ENCODE data around the gene SLC38A3.
"Not testable (repeated sequence)": the region's sequence is repeated elsewhere in the genome, so short reads cannot be mapped to it uniquely, and the experiment has no call there.

Gene SLC38A3

DNA sequence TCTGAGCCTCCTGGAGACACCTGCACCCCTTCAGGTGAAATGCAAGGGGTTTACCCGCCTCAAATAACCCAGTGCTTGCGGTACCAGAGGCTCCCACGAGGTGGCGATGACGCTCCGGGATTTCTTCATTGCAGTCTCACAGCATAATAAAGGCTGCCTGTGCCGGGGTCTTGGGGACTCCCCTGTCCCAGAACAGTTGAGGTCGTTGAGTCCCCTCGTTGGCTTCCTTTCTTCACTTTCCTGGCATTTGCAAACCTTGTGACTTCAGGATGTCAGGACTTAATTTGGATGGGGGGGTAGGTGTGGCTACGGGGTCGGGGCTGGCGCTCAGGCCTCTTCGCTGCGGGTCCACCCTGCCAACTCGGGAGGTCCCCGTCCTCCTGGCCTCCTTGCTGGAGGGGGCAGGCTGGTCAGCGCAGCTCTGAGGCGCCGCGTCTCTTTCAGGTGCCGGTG, 12.4 kb upstream of the SLC38A3 start:
- DNase-seq = peak; percentile 98

DNA sequence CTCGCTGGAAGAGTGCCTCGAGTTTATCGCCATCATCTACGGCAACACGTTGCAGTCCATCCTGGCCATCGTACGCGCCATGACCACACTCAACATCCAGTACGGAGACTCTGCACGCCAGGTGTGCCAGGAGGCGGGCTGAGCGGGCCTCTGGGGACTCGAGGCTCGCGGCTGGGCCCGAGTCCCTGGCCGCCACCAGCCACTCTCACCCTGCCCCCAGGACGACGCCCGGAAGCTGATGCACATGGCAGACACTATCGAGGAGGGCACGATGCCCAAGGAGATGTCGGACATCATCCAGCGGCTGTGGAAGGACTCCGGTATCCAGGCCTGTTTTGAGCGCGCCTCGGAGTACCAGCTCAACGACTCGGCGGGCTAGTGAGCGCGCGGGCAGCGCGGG, 11.8 kb upstream of the SLC38A3 start:
- DNase-seq = no peak

DNA sequence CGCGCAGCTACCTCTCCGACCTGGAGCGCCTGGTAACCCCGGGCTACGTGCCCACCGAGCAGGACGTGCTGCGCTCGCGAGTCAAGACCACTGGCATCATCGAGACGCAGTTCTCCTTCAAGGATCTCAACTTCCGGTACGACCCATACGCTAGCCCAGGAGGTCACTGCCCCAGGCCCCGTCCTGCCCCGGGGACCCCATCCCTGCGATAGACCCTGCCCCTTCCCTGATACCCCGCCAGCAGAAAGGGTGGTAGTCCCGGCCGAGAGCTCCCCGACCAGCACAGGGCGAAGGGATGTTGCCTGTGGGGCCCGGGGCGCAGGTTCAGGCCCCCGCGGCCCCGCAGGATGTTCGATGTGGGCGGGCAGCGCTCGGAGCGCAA, 11.3 kb upstream of the SLC38A3 start:
- DNase-seq = peak; percentile 62

DNA sequence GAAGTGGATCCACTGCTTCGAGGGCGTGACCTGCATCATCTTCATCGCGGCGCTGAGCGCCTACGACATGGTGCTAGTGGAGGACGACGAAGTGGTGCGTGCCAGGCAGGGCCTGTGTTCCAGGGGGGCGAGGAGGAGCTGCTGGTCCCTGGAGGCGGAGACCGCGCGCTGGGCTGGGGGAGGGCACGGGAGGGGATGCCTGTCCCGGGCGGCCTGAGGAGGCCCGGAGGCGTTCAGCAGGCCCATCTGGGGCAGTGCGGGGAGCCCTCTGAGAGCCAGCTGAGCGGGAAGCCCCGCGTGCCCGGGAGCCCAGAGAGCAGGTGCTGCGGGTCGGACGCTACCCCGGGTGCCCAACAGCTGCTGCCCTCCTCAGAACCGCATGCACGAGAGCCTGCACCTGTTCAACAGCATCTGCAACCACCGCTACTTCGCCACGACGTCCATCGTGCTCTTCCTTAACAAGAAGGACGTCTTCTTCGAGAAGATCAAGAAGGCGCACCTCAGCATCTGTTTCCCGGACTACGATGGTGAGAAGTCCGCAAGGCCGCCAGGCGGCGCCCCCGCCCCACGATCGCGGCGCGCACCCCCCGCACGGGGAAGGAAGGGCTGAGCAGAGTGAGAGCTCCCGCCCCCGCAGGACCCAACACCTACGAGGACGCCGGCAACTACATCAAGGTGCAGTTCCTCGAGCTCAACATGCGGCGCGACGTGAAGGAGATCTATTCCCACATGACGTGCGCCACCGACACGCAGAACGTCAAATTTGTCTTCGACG, 10.8 kb upstream of the SLC38A3 start:
- DNase-seq = peak; percentile 92

DNA sequence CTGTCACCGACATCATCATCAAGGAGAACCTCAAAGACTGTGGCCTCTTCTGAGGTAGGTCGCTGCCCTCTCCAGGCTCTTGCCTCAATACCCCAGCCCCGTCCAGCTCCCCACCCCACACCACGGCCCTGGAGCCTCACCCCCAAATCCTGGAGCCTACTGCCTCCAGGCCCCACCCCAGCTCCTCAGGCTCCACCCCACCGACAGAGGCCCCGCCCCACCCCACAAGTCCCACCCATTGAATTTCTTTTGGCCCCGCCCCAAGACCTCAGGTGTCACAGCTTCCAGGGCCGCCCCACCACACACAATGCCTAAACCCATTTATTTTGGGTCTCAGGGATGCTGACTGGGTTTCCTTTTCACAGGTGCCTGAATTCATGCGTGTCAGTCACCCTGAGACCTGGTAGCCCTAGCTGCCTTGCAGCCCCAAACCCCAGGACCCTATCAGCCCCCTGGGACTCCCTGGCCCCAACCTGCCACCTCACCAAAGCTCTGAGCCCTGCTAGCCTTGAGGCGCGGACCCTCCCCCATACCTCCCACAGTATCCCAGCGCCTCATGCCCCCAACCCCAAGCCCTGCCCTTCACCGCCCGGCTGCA, 10.1 kb upstream of the SLC38A3 start:
- DNase-seq = no peak

DNA sequence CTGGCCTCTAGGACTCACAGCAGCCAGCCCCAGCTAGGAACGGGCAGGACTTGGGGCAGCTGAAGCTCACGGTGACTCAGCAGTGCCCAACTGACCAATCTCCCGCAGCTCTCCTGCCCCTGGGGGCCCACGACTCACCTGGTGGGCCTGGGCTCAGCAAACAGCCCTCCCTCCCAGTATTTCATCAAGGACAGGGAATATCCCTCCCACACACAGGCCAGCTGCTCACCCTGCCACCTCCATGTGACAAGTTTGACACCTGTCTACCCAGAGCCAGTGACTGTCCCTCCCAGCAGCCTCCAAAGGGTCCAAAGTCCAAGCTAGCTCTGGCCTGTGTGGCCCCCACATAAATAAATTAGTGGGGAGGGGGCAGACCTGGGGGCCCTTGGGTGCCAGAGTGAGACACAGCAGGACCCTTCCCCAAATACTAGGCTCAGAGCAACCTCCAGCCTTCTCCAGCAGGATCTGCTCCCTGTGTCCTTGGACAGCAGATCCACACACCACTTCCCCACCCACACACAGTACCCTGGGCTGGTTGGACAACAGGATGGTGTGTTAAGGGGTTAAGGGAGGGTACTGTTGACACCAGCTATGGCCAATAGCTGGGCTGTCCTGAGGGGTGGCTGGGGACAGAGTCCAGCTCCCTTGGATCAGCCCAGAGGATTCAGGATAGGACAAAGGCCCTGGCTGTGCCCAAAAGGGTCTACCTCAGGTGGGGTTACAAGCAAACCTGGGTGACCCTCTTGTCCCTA, 9.4 kb upstream of the SLC38A3 start:
- DNase-seq = no peak

DNA sequence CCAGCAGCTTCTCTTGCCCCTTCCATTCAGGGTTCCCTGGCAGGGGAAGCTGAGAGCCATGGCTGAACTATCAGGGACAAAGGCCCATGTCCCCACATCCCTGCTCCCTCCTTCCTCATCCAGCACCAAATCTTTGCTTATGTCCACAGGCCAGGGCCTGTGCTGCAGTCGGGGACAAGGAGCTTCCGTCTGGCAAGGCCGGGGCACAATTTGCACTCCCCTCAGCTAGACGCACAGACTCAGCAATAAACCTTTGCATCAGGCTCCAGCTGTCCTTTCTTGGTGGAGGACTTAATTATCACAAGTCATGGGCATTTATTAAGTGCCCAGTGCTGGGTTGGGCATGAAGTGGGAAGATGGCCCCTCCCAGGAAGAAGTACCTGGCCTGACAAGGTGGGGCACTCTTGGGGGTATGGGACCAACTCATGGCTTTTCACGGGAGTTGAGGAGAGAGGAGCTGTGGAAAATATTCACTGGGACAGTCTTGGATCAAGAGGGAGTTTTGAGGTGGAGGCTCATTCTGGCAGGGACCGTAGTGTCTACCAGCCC, 8.7 kb upstream of the SLC38A3 start:
- no peak for DNase-seq

DNA sequence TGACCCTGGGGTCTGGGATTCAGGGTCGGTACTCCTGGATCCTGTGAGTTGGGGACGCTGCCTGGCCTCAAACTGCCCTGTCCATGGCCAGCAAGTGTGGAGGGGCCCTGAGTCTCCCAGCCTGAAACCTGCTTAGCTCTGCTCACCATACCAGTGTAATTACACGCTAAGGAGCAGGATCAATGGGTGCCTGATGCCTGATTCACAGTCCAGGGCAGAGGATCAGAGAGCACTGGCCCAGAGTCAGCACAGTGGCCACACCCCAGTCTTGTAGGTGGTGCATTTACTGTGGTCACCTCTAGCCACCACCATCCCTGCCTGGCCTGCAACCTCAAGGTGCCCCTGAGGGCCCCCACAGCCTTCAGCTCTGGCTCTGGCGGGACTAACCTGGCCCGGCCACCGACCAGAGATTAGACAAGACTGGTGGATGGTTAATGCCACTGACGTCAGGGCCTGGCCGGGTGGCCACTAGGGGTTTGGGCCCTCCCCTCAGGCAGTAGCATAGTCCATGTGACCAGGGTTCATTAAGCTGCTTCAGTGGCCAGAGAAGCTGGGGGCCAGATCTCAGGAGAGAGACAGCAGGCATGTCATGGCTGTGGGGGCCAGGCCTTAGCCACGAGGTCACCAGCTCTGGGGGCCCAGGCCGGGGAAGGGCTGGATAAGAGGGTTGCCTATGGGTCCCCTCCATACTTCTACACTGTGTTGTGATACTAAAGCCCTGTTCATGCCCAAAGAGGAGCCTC, 3.3 kb upstream of the SLC38A3 start:
- no peak for DNase-seq

DNA sequence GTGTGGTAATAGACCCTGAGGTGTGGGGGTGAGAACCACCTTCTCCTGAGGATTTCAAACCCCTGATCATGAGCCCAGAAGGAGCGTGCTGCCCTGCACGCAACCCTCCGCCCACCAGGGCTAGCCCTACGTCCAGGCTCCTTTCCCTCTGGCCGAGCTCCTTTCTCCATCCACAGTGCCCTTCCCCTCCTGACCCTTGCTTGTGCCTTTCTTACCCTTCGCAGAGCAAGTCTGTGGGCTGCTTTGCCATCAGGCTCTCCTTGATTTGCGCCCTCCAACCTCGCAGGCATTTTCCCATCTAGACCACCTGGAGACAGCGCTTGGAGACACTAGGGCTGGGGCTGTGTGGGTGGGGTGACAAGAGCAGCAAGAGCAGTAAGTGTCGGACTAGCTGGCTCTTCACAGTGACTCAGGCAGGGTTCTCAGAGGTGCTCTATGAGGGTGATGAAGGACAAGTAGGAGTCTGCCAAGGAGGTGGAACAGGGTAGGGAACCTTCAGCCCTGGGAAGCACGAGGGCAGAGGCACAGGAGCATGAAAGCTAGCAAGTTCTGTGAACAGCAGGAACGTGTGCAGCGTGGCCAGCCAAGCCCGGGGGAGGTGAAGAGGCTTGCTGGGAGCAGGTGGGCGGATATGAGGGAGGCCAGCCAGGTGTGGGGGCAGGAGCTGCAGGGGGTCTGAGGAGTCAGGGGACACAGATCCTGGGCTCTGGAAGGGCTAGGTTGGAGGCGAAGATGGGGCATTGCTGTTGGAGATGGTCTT, 2.5 kb upstream of the SLC38A3 start:
- DNase-seq = no peak

DNA sequence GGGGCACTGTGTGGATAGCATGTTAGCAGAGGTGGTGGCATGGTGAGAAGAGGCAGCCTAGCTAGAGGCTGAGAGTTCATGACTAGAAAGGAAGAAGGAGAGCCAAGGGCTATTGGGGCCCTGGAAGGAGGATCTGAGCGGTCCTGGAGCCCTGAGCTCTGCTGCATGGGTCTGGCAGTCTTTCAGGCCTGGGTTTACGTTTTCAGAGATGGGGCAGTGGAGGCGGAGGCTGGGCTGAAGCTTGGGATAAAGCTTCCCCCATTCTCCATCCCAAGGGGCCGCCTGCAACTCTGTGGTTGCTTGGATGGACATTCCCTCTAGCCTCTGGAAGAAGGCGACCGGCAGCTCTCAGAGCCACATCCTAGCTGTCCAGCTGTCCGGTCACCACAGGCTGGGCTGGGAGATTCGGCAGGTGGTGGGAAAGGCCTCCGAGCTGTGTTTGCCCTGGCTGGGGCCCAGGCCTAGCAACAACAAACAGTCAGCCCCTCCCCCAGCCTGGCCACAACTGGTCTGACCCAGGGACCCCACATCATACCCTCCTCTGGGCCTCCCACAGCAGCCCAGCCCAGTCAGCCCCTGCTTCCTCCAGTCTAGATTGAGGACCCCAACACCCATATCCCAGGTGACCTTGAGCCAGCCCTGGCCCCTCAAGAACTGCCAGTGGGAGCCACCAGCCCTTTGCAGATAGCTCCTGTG, 1.8 kb upstream of the SLC38A3 start:
- DNase-seq = no peak

DNA sequence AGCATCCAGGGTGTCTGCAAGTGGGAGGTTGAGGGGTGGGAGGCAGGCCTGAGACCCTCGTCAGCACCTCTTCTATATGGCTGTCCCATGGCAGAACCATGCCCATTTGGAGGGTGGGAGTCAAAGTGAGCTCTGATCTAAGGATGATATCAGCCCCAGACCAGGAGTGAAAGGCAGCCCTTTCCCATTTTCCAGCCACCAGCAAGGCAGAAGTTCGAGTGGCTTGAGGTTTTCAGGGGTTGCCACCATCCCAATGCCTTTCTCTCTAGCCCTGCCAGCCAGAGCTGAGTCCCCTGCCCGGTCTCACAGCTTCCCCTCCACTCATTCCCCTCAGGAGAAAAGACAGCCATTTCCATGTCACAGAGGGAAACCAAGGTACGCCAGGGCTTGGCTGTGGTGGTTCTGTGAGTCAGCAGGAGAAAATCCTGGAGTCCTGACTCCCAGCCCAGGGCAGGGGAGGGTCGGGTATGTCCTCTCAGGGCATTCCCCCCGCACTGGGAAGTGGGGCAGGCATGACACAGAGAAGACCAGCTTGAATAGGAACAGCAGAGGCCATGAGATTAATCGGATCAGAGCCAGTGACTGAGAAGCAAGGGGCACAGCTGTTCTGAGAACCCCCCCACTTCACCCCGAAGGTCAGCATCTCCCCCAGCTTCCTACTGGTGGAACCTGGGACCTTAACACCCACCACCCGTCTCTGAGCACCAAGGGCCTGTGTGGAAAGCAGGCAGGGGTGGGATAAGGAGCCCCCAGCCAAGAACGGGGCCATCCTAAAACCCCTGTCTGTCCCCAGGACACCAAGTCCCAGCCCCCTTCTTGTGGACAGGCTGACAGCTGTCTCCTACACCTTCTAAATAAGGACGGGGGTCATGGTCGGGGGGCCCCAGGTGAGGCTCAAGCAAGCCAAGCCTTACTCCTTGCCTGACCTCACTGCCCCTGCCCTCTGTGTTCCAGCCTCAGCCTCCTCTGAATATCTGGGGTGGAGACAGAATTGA, 965 bp upstream of the SLC38A3 start:
- DNase-seq = no peak

DNA sequence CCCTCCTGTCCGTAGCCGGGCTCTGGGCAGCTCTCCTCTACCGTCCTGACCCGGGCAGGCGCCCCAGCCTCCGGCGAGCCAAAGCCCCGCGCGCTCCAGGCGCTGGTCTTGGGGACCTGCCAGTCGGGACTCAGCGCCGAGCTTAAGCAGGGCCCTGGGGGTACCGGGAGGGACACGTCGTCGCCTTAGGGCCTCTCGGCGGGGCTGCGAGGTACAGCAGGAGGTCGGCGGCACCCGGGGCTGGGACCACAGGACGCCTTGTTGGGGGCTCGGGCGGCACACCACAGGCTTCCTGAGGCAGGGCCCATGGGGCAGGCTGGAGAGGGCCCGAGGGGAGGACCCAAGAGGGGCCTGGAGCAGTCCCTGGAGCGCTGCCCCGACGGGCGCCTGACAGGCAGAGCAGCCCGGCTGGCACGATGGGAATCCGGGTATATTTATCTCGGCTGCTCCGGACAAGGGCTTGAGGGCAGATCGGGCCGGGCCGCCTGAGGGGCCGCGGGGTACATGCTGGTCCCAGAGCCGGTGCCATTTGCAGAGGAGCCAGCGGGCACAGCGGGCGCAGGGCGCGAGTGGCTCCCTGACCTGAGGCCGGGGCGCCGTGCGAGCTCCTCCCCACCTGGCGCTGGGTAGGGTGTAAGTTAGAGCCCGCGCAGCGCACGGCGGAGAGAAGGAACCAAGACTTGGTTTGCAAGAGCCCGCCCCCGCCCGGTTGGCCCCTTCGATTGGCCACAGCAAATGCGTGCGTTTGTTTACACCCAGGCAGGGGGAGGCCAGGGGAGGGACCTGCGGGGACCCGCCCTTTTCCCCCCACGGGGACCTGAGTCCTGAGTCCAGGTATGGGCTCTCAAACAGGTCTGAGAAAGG, 574 bp downstream of the SLC38A3 start:
- peak; percentile 76 for DNase-seq

DNA sequence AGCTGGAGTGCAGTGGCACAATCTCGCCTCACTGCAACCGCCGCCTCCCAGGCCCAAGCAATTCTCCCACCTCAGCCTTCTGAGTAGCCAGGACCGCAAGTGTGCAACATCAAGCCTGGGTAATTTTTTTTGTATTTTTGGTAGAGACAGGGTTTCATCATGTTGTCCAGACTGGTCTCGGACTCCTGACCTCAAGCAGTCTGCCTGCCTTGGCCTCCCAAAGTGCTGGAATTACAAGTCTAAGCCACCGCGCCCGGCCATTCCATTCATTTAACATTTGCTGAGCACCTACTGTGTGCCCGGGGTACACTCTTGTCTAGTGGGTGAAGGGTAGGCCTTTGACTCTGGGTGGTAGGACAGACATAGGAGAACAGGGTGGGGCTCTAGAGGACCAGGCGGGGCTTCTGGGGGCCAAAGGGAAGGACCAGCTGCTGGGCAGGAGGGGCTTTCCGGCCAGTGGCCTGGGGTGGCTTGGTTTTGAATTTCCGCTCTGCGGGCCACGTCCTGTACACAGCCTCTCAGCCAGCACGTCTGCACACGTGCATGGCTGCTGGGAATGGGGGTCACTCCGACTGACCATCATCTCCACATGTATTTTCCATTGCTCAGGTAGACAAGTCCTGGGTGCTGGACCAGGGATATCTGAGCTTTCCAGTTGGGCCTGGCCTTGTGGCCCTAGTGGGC, 2.4 kb downstream of the SLC38A3 start:
- no peak for DNase-seq

DNA sequence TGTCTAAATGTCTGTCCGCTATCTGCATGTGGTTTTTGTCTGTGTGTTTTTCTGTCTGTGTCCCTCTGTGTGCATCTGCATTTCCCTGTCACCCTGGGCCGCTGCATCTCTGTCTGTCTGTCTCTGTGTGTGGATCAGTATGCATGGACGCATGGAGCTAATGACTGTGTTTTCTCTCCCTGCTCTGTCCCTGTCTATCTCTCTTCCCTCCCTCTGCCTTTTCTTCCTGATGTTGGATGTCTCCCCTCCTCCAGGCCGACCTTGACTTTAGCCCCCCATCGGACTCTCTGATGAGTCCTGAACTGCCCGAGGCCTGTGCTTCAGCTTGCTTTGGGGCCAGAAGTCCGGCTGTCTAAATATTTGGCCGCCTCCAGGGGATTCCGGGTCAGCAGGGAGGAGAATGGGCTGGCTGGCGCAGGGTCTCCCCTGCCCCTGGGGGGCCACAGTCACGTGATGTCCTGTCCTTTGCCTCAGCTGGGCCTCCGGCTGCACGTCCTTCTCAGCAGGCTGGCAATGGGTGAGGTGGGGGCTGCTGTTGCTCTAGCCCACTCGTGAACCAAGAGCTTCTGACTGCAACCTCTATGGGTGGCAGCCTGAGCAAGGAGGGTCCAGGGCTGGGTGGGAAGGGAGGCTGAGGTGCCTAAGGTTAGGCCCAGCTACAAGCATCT, 3.7 kb downstream of the SLC38A3 start:
- no peak for DNase-seq

DNA sequence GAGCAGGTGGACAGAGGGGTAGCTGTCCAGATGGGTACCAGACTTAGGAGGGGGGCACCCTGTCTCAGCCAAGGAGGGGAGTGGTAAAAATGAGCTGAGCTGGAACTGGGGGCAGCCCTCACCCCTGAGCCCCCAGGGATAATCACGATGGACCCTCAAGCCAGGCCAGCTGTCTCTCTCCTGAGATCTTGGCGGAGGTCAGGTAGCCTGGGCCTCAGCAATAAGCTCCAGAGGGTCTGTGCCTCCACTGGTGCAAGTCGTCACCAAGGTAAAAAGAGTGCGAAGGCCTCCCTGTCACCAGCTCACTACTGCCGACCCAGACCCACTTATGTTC, 5.1 kb downstream of the SLC38A3 start:
- DNase-seq = no peak

DNA sequence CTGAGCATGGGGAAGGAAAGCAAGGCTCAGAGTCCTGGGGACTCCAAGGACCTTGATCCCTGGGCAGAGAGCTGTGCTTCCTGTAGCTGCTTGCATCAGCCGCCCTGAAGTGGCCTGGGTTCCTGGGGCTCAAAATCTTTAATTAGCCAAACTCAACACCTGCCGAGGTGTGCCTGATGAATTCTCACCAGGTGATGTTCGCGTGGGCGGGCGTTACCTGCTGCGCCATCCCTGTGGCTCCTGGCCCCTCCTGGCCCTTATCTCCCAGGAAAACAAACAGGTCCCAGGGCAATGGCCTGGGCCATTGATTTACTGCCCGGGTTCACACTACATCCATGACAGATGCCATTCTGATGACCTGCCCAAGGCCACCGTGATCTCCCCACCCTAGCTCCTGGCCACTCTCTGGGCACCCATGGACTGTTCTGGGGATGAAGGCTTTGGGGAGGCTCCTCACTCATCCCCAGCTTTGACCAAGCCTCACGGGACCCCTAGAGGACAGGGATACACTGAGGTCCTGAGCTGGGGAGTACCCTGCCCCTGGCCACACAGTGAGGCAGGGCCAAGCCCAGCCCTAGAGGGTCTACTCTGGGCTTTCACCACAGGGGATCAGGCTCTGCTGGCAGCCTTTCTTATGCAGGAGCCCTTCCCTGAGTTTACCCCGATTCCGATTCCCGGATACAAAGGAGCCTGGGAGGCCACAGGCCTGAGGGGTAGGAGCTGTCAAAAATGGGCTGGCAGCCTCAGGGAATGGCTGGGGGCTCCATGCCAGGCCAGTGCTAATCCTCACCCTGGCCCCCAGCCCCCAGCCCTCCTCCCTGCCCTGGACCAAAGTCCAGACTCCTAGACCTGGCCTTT, 5.7 kb downstream of the SLC38A3 start:
- no peak for DNase-seq

DNA sequence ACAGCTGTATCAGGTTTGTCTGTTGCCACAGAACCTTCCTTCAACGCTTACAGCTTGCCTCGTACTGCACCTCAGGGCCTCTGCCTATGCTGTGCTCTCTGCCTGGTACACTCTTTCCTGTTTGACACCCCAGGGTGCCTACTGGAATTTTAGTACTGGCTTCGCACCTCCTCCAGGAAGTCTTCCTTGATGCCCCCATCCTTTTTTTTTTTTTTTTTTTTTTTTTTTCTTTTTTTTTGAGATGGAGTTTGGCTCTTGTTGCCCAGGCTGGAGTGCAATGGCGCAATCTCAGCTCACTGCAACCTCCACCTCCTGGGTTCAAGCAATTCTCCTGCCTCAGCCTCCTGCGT, 6.3 kb downstream of the SLC38A3 start:
- not testable (repeated sequence) for DNase-seq
